GM12801 (cell line): ENCODE measurements around the gene PTPRM.

Experiments
- TF ChIP-seq, protein P1 (sequence below): IDR thresholded peaks from one replicate; pipeline ENCODE4 v1.5.1; 2011; ENCODE audit warnings: control low read depth; ENCODE audit not compliant: insufficient read length; ENCODE audit errors: extremely low read depth

PTPRM gene

DNA sequence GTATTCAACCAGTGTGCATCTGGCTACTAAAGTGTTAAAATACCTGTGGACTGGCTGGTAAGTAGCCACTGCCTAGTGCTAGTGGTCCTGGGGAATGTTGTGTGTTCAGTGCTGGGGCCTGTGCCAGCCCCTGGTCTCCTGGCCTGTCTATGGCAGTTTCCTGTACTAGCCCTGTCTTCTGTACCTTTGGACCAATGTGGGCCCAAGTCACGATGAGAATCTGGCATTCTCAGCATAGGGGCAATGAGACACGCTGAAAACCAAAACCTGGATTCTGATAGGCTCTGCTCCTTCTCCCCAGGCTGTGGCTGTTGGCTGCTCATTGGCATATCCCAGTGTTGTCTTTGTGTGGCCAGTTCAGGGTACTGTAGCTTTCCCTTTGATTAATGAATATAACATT is 170.4 kb downstream of the PTPRM start:
- TF ChIP-seq, protein P1, sequence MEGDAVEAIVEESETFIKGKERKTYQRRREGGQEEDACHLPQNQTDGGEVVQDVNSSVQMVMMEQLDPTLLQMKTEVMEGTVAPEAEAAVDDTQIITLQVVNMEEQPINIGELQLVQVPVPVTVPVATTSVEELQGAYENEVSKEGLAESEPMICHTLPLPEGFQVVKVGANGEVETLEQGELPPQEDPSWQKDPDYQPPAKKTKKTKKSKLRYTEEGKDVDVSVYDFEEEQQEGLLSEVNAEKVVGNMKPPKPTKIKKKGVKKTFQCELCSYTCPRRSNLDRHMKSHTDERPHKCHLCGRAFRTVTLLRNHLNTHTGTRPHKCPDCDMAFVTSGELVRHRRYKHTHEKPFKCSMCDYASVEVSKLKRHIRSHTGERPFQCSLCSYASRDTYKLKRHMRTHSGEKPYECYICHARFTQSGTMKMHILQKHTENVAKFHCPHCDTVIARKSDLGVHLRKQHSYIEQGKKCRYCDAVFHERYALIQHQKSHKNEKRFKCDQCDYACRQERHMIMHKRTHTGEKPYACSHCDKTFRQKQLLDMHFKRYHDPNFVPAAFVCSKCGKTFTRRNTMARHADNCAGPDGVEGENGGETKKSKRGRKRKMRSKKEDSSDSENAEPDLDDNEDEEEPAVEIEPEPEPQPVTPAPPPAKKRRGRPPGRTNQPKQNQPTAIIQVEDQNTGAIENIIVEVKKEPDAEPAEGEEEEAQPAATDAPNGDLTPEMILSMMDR, result no peak

DNA sequence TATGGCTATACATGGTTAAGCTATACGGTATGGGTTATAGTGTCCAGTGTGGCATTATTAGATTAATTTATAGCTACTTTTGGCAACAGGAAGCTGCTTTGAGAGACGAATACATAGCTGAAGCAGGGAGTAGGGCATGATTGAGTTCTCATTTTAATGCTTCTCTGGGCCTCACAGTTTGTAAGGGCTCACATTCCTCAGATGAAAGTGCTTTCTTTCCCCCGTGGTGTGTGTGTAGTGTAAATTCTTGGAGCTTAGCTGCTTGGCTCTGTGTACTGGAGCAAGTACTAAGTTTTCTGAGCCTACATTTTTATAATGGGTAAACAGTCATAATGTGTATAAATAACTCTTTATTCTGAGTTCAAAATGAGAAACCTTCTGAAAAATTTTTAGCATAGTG is 173.7 kb downstream of the PTPRM start:
- TF ChIP-seq, protein P1, result no peak

DNA sequence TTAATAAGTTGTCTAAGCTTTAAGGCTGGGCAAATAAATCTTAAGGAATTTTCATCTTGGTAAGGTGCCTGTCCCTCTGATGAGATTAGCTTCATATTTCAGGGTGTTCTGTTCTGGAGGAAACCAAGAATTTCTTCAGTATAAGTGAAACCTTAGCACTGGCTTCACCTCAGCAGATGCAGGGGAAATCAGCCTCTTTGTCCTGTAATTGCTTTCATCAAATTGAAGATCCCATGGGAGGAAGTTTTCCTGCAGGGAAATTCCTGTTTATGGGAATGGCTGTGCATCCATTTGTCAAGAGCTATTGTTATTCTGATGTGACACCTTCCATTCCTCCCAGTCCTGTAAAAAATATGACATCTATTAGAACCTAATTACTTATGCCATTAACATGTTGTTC is 174.5 kb downstream of the PTPRM start:
- TF ChIP-seq, protein P1, result no peak

DNA sequence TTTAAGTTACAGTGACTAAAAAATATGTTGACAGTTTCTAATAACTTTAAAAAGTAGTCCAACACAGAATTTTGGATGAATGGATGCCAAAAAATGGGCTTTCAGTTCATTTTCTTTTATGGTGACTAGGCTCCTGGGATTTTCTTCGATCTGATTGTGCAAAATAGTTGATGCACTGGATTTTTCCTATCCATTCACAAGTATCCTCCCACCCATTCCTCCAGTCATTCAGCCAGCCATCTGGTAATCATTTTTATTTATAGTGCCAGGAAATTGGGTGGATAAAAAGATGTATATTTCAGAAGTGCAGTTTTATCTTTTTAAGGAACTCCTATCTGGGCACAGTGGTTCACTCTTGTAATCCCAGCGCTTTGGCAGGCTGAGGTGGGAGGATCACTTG is 175.1 kb downstream of the PTPRM start:
- TF ChIP-seq, protein P1, result no peak

DNA sequence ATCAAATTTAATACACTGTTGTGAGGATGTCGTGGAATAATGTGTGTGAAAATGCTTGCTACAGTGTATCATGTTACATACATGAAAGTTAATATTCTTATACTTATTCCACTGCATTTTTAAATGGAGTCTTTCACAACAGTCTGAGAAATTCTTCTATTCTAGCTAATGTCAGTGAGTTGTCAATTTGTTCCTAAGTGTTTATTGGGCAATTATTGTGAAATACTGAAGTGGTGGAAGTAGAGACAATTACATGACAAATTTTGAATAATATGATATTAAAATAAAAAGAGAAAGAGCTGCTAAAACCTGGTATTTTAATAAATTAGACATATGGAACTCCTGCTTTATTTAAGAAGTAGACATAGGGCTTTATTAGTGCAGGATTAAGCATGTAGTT is 176.1 kb downstream of the PTPRM start:
- TF ChIP-seq, protein P1, result no peak

DNA sequence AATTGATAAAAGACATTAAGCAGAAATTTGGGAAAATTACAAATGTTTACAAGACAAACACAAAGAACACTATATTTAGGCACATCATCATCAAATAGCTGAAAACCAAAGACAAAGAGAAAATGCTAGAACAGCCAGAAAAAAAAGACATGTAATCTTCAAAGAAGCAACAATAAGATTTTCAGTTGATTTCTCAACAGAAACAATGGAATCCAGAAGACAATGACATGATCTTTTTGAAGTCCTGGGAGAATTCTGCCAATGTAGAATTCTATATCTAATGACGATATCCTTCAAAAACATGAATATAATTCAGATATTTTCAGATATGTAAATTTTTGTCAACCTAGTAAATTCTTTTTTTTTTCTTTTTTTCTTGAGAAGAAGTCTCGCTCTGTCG is 179.0 kb downstream of the PTPRM start:
- TF ChIP-seq, protein P1, result no peak

DNA sequence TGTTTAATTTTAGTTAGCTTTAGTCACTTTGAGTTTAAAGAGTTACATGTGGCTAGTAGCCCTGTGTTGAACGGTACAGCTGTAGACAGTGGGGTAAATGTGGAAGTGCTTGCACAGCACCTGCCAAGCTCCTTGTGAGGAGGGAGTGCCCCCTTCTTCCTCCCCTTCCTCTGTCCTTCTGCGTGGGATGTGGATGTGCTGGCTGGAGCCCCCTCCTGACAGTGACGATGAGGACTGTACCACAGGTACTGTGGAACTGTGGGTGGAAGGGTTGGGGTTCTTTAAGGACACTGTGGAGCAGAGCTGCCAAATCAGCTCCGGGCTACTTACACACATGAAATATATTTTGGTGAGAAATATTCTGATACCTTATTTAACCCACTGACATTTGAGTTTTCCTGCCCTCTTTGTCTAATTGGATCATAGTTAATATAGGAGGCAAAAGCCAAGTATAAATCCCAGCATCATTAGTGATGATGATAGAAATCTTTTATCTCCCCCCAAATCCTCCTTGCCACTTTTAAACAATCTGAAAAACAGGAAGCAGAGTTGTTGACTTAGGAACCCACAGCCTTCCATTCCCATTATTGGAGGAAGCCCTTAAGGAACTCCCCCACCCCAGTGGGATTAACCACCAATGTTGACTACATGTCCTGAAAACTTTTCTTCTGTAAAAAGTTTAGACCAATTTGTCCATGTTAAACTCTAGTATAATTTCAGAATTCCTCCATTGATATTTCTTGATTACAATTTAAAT is 181.3 kb downstream of the PTPRM start:
- TF ChIP-seq, protein P1, result no peak
